ENCODE results near the gene CCDC88C.

CCDC88C gene

DNA sequence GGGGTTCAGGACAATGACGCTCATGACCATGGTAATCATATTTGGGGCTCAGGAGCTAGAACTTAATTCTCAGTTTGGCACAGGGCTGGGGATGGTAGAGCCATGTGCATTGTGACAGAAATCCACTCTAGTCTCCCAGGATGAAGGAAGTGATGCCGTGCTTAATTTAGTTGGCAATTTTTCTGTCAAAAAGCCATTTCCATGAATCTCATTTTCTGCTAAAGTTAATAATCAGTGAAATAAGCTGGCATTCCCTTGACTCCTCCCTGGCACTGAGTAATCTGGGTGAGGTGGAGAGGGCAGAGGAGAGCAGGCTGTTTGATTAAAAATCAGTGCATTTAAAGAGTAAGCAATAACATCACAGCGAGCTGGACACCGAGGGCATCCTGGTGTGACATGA, 128.2 kb downstream of the CCDC88C start:
- Mint-ChIP-seq H3K4me3 (no peak overlapping the region), H3K4me1 (ENCODE audit: low read depth) (peaks cover 5% of the 10 kb centered on the region), H3K27me3 (no peaks in the 10 kb centered on the region), H3K9me3 (no peaks in the 10 kb centered on the region), H3K27ac (no peak overlapping the region), H3K36me3 (ENCODE audit: low read depth) (peaks cover 72% of the 10 kb centered on the region)
- intact Hi-C loops (cut with micrococcal nuclease) = loop anchor here (5.0 kb wide), 1 partner anchor 382 kb away; no protein-coding TSS in a partner anchor

DNA sequence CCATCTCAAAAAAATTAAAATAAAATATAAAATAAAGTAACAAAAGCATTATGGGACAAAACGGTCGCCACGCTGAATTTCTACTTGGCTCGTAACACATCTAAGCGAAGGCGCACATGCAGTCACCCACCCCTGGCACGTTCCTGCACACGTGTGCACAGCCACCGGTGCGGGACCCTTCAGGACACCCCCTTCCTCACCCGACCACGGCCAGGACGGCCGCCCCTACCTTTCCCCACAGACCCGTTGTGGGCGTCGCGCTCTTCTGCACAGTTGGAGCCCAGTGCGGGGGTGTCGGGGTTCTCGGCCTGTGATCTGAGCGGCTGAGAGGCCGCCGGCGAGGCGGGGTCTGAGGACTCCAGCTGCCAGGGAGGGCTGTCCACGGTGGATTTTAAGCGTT, 128.7 kb downstream of the CCDC88C start:
- no peak overlapping the region for H3K4me3 Mint-ChIP-seq
- H3K4me1 Mint-ChIP-seq (ENCODE audit: low read depth) = peaks cover 5% of the 10 kb centered on the region
- H3K36me3 Mint-ChIP-seq (ENCODE audit: low read depth) = peaks cover 73% of the 10 kb centered on the region
- intact Hi-C loops (cut with micrococcal nuclease) = loop anchor here (5.0 kb wide), 1 partner anchor 382 kb away; no protein-coding TSS in a partner anchor
- H3K9me3 Mint-ChIP-seq = no peaks in the 10 kb centered on the region
- H3K27me3 Mint-ChIP-seq = no peaks in the 10 kb centered on the region
- H3K27ac Mint-ChIP-seq = no peak overlapping the region

DNA sequence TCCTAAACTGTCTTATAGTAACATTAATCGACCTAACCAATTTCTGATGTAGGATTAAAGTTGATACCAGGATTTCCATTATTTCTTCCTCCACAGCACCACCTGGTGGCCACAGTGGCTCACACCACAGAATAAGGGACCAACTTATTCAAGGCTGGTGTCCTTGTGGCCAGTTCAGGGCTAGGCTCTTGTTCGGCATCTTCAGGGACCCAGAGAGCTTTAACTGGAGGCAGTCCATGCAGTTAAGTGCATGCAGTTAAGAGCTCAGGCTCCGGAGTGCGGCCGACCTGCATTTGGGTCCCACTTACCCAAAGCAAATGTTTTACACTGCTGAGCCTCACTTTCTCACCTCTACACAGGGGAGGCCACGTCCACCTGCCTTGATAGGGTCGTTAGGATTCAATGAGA, 131.1 kb downstream of the CCDC88C start:
- no peaks in the 10 kb centered on the region for H3K9me3 Mint-ChIP-seq
- intact Hi-C loops (cut with micrococcal nuclease) = loop anchor here (1.0 to 5.0 kb wide), 2 partner anchors 109 to 379 kb away; no protein-coding TSS in a partner anchor
- no peak overlapping the region for H3K27ac Mint-ChIP-seq
- H3K27me3 Mint-ChIP-seq = no peaks in the 10 kb centered on the region
- H3K4me1 Mint-ChIP-seq (ENCODE audit: low read depth) = peaks cover 5% of the 10 kb centered on the region
- H3K36me3 Mint-ChIP-seq (ENCODE audit: low read depth) = peaks cover 69% of the 10 kb centered on the region
- H3K4me3 Mint-ChIP-seq = no peak overlapping the region

DNA sequence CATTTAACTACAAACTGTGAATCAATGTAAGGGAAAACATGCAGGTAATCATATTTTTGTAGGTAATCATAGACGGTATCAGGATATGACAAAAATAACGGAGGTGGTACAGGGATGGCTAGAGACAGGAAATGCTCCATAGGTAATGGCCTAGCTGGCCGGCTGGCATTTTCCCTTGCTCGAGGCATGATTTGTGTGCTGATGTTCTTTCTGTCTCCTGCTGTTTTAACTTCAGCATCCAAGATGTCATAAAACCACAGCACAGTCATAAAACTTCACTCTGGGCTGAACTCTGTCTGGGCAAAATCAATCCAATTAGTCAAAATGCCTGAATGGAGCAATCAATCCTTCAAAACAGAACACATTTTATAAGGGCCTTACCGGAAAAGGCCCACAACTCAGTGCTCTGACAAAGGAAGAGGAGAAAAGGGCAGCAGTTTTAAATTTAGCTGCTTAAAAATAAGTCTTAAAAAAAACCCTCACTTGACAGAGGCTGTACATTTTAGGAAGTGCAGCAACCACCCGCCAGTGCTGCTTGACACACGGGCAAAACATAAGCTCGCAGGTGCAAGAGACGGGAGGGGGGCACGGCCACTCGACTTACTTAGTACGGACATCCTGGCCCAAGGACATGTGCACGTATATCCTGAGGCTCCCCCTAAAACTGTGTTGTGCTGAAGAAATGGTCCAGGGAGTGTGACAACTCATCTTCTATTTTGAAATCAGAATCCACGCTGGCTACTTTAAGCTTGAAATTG, 132.7 kb downstream of the CCDC88C start:
- Mint-ChIP-seq H3K4me1 (ENCODE audit: low read depth) (peaks cover 5% of the 10 kb centered on the region), H3K9me3 (no peaks in the 10 kb centered on the region), H3K27ac (peak overlapping the region; percentile 20), H3K36me3 (ENCODE audit: low read depth) (peaks cover 65% of the 10 kb centered on the region), H3K27me3 (no peaks in the 10 kb centered on the region), H3K4me3 (no peak overlapping the region)
- intact Hi-C loops (cut with micrococcal nuclease) = loop anchor here (5.0 kb wide), 1 partner anchor 378 kb away; no protein-coding TSS in a partner anchor

DNA sequence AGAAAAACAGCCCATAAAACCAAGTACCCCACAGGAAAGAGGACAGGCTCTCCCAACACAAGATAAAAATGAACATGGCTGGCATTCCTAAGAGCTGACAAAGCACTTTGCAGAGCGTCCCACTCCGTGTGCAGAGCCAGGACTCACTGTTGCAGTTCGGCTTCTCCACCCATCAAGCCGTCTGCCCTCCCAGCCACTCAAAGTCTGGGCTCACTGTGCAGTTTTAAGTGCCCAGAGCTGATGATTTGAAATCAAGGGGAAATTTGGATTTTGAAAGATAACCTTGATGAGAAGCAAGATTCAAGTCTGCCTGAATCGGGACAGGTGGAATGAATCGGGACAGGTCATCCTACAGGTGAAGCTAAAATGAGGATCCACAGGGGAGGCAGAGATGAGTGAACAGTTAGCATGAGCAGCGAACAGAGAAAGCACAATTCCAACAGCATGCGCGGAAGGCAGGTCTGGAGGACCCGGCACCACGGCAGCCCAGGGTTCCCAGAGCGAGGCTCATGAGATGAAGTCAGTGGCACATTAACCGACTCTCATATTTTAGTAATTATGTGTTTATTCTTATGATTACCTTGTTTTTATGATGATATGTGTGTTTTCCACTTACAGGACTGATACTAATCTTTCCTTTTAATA, 133.4 kb downstream of the CCDC88C start:
- Mint-ChIP-seq H3K27me3 (no peaks in the 10 kb centered on the region), H3K4me1 (ENCODE audit: low read depth) (peaks cover 5% of the 10 kb centered on the region), H3K27ac (no peak overlapping the region), H3K36me3 (ENCODE audit: low read depth) (peaks cover 65% of the 10 kb centered on the region), H3K4me3 (no peak overlapping the region), H3K9me3 (no peaks in the 10 kb centered on the region)
- intact Hi-C loops (cut with micrococcal nuclease) = no loop called here

DNA sequence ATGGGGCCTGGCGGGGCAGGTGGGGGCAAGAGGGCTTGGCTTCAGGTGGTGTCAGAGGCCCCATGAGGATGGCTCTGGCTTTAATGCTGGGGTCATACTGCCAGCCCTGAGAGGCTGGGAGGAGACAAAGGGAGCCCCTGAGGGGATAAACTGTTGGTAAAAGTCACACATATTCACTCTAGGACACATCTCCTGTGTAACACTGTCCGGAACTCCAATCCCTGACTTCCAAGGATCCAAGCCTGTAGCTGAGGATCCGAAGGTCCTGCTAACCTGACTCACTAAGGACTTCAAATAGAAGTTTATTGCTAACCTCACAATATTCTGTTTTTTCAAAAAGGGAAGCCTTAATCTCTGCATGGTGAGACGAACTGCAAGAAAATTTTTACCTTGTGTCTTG, 134.0 kb downstream of the CCDC88C start:
- Mint-ChIP-seq H3K9me3 (no peaks in the 10 kb centered on the region), H3K36me3 (ENCODE audit: low read depth) (peaks cover 61% of the 10 kb centered on the region), H3K4me3 (no peak overlapping the region), H3K27me3 (no peaks in the 10 kb centered on the region), H3K4me1 (ENCODE audit: low read depth) (peaks cover 5% of the 10 kb centered on the region), H3K27ac (peak overlapping the region; percentile 20)
- intact Hi-C loops (cut with micrococcal nuclease) = no loop called here

DNA sequence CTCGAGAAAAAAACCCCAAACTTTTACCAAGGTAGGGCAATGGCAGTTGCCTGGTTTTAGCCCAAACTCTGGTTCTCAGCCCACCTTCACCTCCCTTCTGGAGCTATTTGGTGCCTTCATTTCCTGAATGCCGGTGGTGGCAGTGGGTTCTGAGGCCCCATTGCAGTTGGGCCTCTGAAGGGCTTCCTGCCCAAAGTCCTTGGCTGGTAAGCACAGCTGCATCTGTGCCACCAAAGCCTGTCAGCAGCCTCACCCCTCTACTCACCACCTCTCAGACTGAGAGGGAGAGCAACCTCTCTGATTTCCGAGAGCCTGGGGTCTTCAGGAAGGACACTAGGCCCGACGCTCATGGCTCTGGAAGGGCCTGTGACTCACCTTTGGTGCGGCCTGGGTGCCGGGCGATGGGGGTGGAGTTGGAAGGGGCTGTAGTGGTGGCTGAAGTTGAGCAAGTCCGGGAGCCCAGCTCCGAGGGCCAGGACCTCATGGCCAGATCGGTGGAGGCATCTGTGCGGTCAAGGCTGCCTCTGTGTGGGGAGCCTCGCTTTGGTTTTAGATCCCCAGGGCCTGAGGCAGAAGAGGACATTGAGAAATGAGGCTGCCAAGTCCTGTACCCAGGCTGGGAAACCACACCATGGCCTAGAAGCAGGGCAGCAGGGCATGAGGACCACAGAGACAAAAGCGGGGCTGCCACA, 134.5 kb downstream of the CCDC88C start:
- no peak overlapping the region for H3K4me3 Mint-ChIP-seq
- H3K9me3 Mint-ChIP-seq = no peaks in the 10 kb centered on the region
- no peaks in the 10 kb centered on the region for H3K27me3 Mint-ChIP-seq
- intact Hi-C loops (cut with micrococcal nuclease) = no loop called here
- peaks cover 5% of the 10 kb centered on the region for H3K4me1 Mint-ChIP-seq (ENCODE audit: low read depth)
- H3K36me3 Mint-ChIP-seq (ENCODE audit: low read depth) = peaks cover 62% of the 10 kb centered on the region
- H3K27ac Mint-ChIP-seq = peak overlapping the region; percentile 20

DNA sequence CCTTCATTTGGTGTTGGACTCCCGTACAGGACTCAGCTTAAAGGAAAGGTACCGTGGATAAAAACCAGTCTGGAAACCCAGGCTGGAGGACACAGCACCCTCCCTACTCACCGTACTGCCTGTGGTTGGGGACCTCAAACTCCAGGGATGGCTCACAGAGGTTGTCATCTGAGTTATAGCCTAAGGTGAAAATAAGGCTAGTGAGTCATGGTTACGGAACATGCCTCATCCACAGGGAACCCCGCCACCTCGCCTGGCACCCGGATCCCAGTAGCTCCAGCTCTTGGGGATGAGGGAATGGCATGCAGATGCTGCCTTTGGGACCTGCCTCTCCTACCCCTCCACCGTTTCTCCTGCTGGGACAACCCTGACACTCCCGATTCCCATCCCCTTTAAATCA, 136.3 kb downstream of the CCDC88C start:
- H3K4me3 Mint-ChIP-seq = no peak overlapping the region
- intact Hi-C loops (cut with micrococcal nuclease) = no loop called here
- H3K27me3 Mint-ChIP-seq = no peaks in the 10 kb centered on the region
- H3K36me3 Mint-ChIP-seq (ENCODE audit: low read depth) = peaks cover 76% of the 10 kb centered on the region
- no peaks in the 10 kb centered on the region for H3K9me3 Mint-ChIP-seq
- H3K27ac Mint-ChIP-seq = no peak overlapping the region
- H3K4me1 Mint-ChIP-seq (ENCODE audit: low read depth) = peaks cover 3% of the 10 kb centered on the region

DNA sequence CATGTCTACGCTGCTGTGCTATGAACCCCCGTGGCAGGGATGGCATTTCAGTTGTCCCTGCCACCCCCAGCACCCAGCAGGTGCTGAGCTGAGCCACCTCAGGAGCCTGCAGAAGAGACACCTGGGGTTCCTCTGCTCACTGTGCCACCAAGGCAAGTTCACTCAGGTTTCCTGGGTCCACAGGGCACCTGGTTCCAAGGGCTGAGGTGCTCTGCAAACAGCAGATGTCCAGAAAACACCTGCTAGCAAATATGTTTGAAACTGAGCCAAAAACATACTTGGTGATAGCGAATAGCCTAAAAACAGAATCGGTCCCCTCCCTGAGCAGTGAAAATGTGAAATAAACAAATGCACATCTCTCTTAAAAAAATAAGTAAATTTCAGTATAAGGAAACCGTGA, 137.5 kb downstream of the CCDC88C start:
- no peaks in the 10 kb centered on the region for H3K4me1 Mint-ChIP-seq (ENCODE audit: low read depth)
- H3K4me3 Mint-ChIP-seq = no peak overlapping the region
- H3K9me3 Mint-ChIP-seq = no peaks in the 10 kb centered on the region
- peaks cover 72% of the 10 kb centered on the region for H3K36me3 Mint-ChIP-seq (ENCODE audit: low read depth)
- intact Hi-C loops (cut with micrococcal nuclease) = no loop called here
- no peak overlapping the region for H3K27ac Mint-ChIP-seq
- H3K27me3 Mint-ChIP-seq = no peaks in the 10 kb centered on the region

DNA sequence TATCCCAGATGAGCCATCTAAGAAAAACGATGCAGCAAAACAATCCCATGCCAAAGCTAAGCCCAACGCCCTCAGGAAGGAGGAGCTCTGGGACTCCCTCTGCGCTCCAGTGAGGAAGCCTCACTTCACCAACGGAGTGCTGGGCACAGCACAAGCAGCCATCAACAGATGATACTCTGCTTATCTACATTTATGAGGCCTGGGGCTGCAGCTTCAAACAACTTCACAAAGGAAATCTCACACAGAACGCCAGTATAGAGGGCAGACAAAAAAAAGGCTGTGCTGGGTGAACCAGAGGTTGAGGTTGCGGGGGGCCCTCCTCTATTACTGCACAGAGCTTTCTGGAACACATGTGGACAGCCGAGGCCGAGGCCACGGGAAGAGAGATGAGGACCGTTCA, 138.3 kb downstream of the CCDC88C start:
- Mint-ChIP-seq H3K27ac (no peak overlapping the region), H3K4me1 (ENCODE audit: low read depth) (no peaks in the 10 kb centered on the region), H3K9me3 (no peaks in the 10 kb centered on the region), H3K4me3 (no peak overlapping the region), H3K36me3 (ENCODE audit: low read depth) (peaks cover 72% of the 10 kb centered on the region), H3K27me3 (no peaks in the 10 kb centered on the region)
- intact Hi-C loops (cut with micrococcal nuclease) = no loop called here

DNA sequence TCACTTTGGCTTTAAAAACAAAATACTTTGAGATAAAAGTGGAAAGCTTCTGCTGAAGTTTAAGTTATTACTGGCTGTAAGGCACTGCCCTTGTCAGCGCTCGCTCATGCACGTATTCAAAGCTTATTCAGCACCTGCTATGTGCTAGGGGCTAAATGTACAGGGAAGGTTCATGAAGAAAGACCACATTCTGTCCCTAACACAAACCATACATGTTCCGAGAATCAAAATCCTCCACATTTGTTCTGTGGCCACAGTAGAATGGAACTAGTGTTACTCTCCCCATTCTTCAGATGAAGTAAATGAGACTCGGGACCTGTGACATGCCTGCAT, 139.3 kb downstream of the CCDC88C start:
- H3K4me1 Mint-ChIP-seq (ENCODE audit: low read depth) = no peaks in the 10 kb centered on the region
- H3K36me3 Mint-ChIP-seq (ENCODE audit: low read depth) = peaks cover 68% of the 10 kb centered on the region
- H3K9me3 Mint-ChIP-seq = no peaks in the 10 kb centered on the region
- H3K4me3 Mint-ChIP-seq = no peak overlapping the region
- H3K27me3 Mint-ChIP-seq = no peaks in the 10 kb centered on the region
- intact Hi-C loops (cut with micrococcal nuclease) = no loop called here
- H3K27ac Mint-ChIP-seq = no peak overlapping the region

DNA sequence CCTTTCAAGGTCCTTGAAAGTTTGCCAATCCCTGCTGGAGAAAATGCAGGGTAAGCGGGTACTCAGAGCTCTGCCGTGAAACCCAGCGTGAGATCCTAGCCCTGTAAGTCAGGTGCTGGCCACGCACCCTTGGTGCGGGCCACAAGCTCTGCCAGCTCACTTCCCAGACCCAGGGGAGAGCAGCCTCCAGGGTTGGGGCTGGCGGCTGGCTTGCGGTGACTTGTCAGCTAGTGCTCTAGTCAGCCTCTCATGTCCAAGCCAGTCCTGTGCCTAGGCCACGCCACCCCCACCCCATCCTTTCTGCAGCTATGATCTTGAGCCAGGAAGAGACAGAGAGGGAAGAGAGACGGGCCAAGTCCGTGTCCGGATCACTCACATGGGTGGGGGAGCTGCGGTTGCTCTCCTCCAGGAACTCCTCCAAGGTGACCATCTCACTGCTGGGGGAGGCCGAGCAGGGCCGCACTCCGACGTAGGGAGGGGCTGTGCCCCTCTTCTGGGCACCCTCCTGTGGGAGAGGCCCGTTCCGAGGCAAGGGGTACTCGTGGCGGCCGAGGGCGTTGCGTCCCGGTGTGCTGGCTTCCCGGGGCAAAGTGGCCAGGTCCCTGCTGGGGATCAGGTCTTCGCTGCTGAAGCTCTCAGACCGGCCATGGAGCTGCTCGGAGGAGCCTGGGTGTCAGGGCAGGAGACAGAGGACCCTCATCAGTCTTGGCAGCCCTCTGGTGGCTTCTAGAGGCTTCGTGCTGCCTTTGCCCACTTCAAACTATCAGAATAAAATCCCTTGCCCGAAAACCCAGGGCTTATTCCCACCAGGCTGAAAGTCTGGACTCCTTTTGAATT, 139.9 kb downstream of the CCDC88C start:
- Mint-ChIP-seq H3K36me3 (ENCODE audit: low read depth) (peaks cover 68% of the 10 kb centered on the region), H3K9me3 (no peaks in the 10 kb centered on the region), H3K4me1 (ENCODE audit: low read depth) (no peaks in the 10 kb centered on the region), H3K27me3 (no peaks in the 10 kb centered on the region), H3K27ac (no peak overlapping the region), H3K4me3 (no peak overlapping the region)
- intact Hi-C loops (cut with micrococcal nuclease) = no loop called here

DNA sequence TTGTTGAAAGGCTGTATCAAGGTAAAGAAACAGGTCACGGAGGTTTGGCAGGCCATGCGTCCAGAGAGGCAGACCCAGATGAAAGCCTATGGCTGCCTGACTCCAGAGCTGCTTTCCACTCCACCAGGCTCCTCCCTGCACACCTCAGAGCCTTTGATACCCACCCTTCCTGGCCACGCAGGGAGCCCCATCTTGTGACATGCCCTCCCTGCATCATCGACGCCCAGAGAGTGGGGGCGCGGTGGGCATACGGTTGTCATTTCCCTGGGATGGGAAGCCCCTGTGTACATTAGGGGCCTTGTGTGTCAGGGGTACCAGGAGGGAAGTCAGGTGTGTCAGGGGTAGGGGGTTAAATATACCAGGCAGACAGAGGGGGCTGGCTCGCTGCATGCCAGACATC, 142.8 kb downstream of the CCDC88C start:
- intact Hi-C loops (cut with micrococcal nuclease) = no loop called here
- no peak overlapping the region for H3K27ac Mint-ChIP-seq
- no peaks in the 10 kb centered on the region for H3K27me3 Mint-ChIP-seq
- no peaks in the 10 kb centered on the region for H3K4me1 Mint-ChIP-seq (ENCODE audit: low read depth)
- peaks cover 51% of the 10 kb centered on the region for H3K36me3 Mint-ChIP-seq (ENCODE audit: low read depth)
- H3K4me3 Mint-ChIP-seq = no peak overlapping the region
- H3K9me3 Mint-ChIP-seq = no peaks in the 10 kb centered on the region

DNA sequence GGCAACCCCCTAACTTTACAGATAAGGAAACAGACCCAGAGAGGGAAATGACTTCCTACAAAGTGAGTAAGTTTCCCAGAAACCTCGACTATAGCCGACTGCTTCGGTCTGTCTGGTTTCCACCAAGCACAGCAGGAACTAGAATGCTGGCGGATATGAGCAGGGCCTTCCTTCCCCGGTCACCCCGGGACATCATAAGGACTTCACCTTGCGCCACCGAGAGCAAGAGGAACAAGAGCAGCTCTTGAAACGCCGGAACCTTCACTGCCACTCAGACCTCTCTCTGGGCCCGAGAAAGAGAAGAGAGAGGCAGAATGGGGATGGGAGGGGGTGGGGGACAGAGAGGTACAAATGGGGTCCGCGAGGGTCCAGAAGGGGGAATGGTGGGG, 143.7 kb downstream of the CCDC88C start:
- H3K4me3 Mint-ChIP-seq = no peak overlapping the region
- intact Hi-C loops (cut with micrococcal nuclease) = no loop called here
- H3K27ac Mint-ChIP-seq = no peak overlapping the region
- H3K27me3 Mint-ChIP-seq = no peaks in the 10 kb centered on the region
- no peaks in the 10 kb centered on the region for H3K4me1 Mint-ChIP-seq (ENCODE audit: low read depth)
- H3K36me3 Mint-ChIP-seq (ENCODE audit: low read depth) = peaks cover 44% of the 10 kb centered on the region
- no peaks in the 10 kb centered on the region for H3K9me3 Mint-ChIP-seq

All from dendritic cell treated with granulocyte-macrophage colony-stimulating factor and Interleukin-4, amounts not matched to agents 40 ng/mL and 50 ng/mL, for 4 days (primary cell).